ENCODE data around the gene FSCN2.

The FSCN2 gene

DNA sequence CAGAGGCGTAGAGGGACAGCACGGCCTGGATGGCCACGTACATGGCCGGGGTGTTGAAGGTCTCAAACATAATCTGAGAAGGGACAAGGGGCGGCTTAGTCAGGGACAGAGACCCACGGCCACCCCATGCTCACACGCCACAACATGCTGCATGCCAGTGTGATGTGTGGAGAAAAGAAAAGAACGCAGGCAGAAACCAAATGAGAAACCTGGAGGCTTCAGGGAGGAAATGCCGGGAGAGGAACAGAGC, 16.7 kb upstream of the FSCN2 start:
- peak overlapping the region; percentile 100 for H3K9ac ChIP-seq (ENCODE audit: low read depth, low read length, poor library complexity, severe bottlenecking)
- H3K27me3 ChIP-seq (ENCODE audit: insufficient read depth, low read length, poor library complexity, severe bottlenecking), result peaks cover 30% of the 10 kb centered on the region
- H3K4me3 ChIP-seq (ENCODE audit: low read length, poor library complexity, severe bottlenecking), result peak overlapping the region; percentile 97
- no peaks in the 10 kb centered on the region for H3K9me3 ChIP-seq (ENCODE audit: insufficient read depth, low read depth, low read length)
- peaks cover 18% of the 10 kb centered on the region for H3F3A ChIP-seq (ENCODE audit: low read depth)
- no peak overlapping the region for H2AFZ ChIP-seq (ENCODE audit: low read length)
- H3K79me2 ChIP-seq (ENCODE audit: insufficient read depth, low read length), result peaks cover 85% of the 10 kb centered on the region
- peaks cover 35% of the 10 kb centered on the region for H3K4me1 ChIP-seq (ENCODE audit: insufficient read depth, low read length, poor library complexity, severe bottlenecking)
- H3K4me2 ChIP-seq (ENCODE audit: low read depth, low read length, poor library complexity, severe bottlenecking), result peak overlapping the region; percentile 84
- H3K36me3 ChIP-seq (ENCODE audit: insufficient read depth, low read length), result peaks cover 39% of the 10 kb centered on the region
- no peak for TF ChIP-seq EZH2phosphoT487 (IDR thresholded peaks at IDR 0.05; ENCODE audit: borderline replicate concordance)
- TF ChIP-seq, protein P1, sequence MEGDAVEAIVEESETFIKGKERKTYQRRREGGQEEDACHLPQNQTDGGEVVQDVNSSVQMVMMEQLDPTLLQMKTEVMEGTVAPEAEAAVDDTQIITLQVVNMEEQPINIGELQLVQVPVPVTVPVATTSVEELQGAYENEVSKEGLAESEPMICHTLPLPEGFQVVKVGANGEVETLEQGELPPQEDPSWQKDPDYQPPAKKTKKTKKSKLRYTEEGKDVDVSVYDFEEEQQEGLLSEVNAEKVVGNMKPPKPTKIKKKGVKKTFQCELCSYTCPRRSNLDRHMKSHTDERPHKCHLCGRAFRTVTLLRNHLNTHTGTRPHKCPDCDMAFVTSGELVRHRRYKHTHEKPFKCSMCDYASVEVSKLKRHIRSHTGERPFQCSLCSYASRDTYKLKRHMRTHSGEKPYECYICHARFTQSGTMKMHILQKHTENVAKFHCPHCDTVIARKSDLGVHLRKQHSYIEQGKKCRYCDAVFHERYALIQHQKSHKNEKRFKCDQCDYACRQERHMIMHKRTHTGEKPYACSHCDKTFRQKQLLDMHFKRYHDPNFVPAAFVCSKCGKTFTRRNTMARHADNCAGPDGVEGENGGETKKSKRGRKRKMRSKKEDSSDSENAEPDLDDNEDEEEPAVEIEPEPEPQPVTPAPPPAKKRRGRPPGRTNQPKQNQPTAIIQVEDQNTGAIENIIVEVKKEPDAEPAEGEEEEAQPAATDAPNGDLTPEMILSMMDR (conservative IDR thresholded peaks at IDR 0.05; ENCODE audit: low read length), result no peak
- no peaks in the 10 kb centered on the region for H3K9me2 ChIP-seq (replicated peaks; ENCODE audit: low read depth, low read length)
- H4K20me1 ChIP-seq (ENCODE audit: insufficient read depth, low read length, poor library complexity, severe bottlenecking), result peaks cover 62% of the 10 kb centered on the region

DNA sequence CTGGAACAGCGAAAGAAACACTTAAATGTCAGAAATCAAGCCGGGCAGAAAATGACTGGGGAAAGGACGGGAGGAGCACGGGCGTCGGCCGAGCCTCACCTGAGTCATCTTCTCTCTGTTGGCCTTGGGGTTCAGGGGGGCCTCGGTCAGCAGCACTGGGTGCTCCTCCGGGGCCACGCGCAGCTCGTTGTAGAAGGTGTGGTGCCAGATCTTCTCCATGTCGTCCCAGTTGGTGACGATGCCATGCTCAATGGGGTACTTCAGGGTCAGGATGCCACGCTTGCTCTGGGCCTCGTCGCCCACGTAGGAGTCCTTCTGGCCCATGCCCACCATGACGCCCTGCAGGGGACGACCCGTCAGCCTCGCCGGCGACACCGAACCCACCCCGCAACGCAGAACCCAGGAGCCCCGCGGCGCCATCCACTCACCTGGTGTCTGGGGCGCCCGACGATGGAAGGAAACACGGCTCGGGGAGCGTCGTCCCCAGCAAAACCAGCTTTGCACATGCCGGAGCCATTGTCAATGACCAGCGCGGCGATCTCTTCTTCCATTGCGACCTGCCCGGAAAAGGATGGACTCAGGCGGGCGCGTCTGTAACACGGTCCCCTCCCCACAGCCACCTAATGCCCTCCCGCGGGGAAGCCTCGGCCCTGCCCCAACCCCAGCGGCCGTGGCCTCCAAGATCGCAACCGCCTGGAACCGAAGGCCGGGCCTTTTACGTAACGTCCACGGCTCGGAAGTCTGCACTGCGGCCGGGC, 16.2 kb upstream of the FSCN2 start:
- no peaks in the 10 kb centered on the region for H3K9me3 ChIP-seq (ENCODE audit: insufficient read depth, low read depth, low read length)
- H2AFZ ChIP-seq (ENCODE audit: low read length), result no peak overlapping the region
- no peak for TF ChIP-seq EZH2phosphoT487 (IDR thresholded peaks at IDR 0.05; ENCODE audit: borderline replicate concordance)
- TF ChIP-seq, protein P1 (conservative IDR thresholded peaks at IDR 0.05; ENCODE audit: low read length), result no peak
- peaks cover 40% of the 10 kb centered on the region for H3K4me1 ChIP-seq (ENCODE audit: insufficient read depth, low read length, poor library complexity, severe bottlenecking)
- peaks cover 39% of the 10 kb centered on the region for H3K36me3 ChIP-seq (ENCODE audit: insufficient read depth, low read length)
- peak overlapping the region; percentile 97 for H3K4me3 ChIP-seq (ENCODE audit: low read length, poor library complexity, severe bottlenecking)
- H3K9ac ChIP-seq (ENCODE audit: low read depth, low read length, poor library complexity, severe bottlenecking), result peak overlapping the region; percentile 100
- H3K4me2 ChIP-seq (ENCODE audit: low read depth, low read length, poor library complexity, severe bottlenecking), result peak overlapping the region; percentile 84
- H3F3A ChIP-seq (ENCODE audit: low read depth), result peaks cover 18% of the 10 kb centered on the region
- H4K20me1 ChIP-seq (ENCODE audit: insufficient read depth, low read length, poor library complexity, severe bottlenecking), result peaks cover 67% of the 10 kb centered on the region
- H3K27me3 ChIP-seq (ENCODE audit: insufficient read depth, low read length, poor library complexity, severe bottlenecking), result peaks cover 30% of the 10 kb centered on the region
- H3K9me2 ChIP-seq (replicated peaks; ENCODE audit: low read depth, low read length), result no peaks in the 10 kb centered on the region
- peaks cover 90% of the 10 kb centered on the region for H3K79me2 ChIP-seq (ENCODE audit: insufficient read depth, low read length)

DNA sequence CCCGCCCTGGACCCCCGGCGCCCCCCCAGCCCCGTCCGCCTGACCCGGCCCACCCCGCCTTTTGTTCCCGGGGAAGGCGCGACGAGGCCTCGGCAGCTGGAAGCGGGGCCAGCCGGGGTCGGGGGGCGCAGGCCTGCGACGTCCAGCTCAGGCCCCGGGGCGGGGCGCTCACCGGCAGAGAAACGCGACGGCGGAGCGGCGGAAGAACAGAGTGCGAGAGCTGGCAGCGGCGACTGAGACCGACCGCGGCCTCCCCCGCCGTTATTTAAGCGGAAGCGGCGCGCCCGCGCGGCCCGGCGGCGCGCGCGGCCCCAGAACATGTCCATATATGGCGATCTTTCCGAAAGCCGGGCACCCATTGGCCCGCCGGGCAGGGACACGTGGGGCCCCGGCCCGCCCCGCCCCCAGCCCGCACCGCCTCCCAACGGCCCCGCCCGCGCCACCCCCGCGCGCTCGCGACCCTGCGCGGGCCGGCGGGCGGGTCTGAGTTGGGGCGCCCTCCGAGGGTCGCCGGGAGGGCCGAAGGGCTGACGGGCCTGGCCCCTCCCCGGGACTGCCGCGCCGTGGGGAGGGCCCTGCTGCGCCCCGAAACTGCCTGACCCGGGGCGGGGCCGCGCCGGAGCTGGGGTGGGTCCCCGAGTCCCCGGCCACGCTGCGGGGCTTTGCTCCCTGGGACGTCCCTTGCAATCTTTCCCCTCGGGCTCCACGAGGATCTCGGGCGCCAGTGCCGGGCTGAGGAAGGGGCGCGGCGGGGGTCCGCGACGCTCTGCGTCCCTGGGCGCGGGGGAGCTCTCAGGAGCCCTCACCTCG, 15.4 kb upstream of the FSCN2 start, which contains the start of gene ACTG1:
Gene ACTG1, minus strand, starts transcription at position 238 of the 810 bp plus-strand sequence. CDS start 445 bp downstream, outside the sequence.
- no peaks in the 10 kb centered on the region for H3K9me2 ChIP-seq (replicated peaks; ENCODE audit: low read depth, low read length)
- H3K9me3 ChIP-seq (ENCODE audit: insufficient read depth, low read depth, low read length), result no peaks in the 10 kb centered on the region
- H3K9ac ChIP-seq (ENCODE audit: low read depth, low read length, poor library complexity, severe bottlenecking), result peak within 1 kb of the TSS; percentile 100
- H2AFZ ChIP-seq (ENCODE audit: low read length), result no peak within 1 kb of the TSS
- H3K27me3 ChIP-seq (ENCODE audit: insufficient read depth, low read length, poor library complexity, severe bottlenecking), result peaks cover 30% of the 10 kb centered on the region
- peaks cover 69% of the 10 kb centered on the region for H4K20me1 ChIP-seq (ENCODE audit: insufficient read depth, low read length, poor library complexity, severe bottlenecking)
- TF ChIP-seq EZH2phosphoT487 (IDR thresholded peaks at IDR 0.05; ENCODE audit: borderline replicate concordance), result no peak
- TF ChIP-seq, protein P1 (conservative IDR thresholded peaks at IDR 0.05; ENCODE audit: low read length), result no peak
- peaks cover 93% of the 10 kb centered on the region for H3K79me2 ChIP-seq (ENCODE audit: insufficient read depth, low read length)
- peaks cover 39% of the 10 kb centered on the region for H3K36me3 ChIP-seq (ENCODE audit: insufficient read depth, low read length)
- peak within 1 kb of the TSS; percentile 84 for H3K4me2 ChIP-seq (ENCODE audit: low read depth, low read length, poor library complexity, severe bottlenecking)
- H3K4me1 ChIP-seq (ENCODE audit: insufficient read depth, low read length, poor library complexity, severe bottlenecking), result peaks cover 44% of the 10 kb centered on the region
- H3F3A ChIP-seq (ENCODE audit: low read depth), result peaks cover 14% of the 10 kb centered on the region
- peak within 1 kb of the TSS; percentile 97 for H3K4me3 ChIP-seq (ENCODE audit: low read length, poor library complexity, severe bottlenecking)

Measured in Loucy (cell line).